ENCODE results near the gene TMEM101. TPM values are rescaled to one million over a fixed set of nuclear protein-coding genes. Genes with fewer than 3 reads are reported as not detected.

TMEM101 gene
- total and polyA plus RNA-seq, 2 of the 13 experiments (the other 11 are each of a cell fraction or from before 2014, with no cell fraction given) = 72.0 to 100 TPM

DNA sequence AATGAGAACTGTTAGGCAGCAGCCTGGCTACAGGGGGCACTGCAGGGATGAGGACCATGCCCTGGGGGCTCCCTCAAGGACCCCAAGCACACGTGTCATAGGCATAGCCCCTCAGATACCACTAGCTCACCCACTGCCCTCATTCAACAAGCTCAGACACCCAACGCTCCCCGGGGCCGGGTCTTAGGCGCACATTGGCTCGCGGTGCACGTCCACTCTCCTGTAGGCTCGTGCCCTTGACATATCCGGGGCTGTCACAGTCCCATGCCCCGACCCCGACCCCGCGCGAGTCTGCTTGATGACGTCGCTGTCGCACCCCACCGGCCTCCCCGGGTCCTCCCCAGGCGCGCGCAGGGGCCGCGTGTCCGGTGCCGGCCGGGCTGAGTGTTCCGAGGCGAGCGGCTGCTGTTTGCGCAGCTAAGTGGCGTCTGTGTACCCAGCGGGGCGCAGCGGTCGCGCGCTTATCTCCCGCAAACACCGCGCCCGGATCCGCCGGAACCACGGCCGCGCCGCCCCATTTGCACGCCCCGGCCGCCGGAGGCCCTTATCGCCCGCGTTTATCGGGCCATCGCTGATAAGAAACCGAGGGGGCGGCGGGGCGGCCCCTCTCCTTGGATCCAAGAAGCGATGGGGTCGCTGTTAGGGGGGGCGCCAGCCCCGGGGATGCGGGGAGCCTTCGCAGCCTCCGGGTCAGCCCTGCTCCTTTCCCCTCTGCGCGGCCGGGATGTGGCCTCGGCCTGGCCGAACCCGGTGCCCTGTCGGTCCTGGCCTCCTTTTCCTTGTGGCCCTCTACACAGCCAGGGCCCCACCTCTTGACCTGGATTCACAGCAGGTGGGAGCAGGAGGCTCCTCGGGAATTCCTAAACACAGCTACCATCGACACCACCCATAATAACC is 31.0 kb downstream of the TMEM101 start (continued):
- TF ChIP-seq, protein P1, sequence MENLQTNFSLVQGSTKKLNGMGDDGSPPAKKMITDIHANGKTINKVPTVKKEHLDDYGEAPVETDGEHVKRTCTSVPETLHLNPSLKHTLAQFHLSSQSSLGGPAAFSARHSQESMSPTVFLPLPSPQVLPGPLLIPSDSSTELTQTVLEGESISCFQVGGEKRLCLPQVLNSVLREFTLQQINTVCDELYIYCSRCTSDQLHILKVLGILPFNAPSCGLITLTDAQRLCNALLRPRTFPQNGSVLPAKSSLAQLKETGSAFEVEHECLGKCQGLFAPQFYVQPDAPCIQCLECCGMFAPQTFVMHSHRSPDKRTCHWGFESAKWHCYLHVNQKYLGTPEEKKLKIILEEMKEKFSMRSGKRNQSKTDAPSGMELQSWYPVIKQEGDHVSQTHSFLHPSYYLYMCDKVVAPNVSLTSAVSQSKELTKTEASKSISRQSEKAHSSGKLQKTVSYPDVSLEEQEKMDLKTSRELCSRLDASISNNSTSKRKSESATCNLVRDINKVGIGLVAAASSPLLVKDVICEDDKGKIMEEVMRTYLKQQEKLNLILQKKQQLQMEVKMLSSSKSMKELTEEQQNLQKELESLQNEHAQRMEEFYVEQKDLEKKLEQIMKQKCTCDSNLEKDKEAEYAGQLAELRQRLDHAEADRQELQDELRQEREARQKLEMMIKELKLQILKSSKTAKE (CRISPR knock-in tag; IDR thresholded peaks at IDR 0.05; ENCODE audit: borderline replicate concordance) = peak; percentile 99
- TF ChIP-seq STAG1 (CRISPR knock-in tag; IDR thresholded peaks at IDR 0.05) = no peak; the same call in 1 of the 2 replicates
- peak; percentile 98 for TF ChIP-seq CBFB (CRISPR knock-in tag; IDR thresholded peaks at IDR 0.05)
- no peak for TF ChIP-seq FOXA1 (IDR thresholded peaks at IDR 0.05)
- peak; percentile 99 for TF ChIP-seq FOXA1 (CRISPR knock-in tag; IDR thresholded peaks at IDR 0.05)
- TF ChIP-seq PRDM15 (CRISPR knock-in tag; IDR thresholded peaks at IDR 0.05) = peak; percentile 96
- no peak for TF ChIP-seq NFATC3 (CRISPR knock-in tag; IDR thresholded peaks at IDR 0.05)
- TF ChIP-seq ZNF383 (CRISPR knock-in tag; IDR thresholded peaks at IDR 0.05; ENCODE audit: borderline replicate concordance) = no peak
- TF ChIP-seq REXO4 (CRISPR knock-in tag; IDR thresholded peaks at IDR 0.05; ENCODE audit: borderline replicate concordance) = no peak
- TF ChIP-seq, protein P2, sequence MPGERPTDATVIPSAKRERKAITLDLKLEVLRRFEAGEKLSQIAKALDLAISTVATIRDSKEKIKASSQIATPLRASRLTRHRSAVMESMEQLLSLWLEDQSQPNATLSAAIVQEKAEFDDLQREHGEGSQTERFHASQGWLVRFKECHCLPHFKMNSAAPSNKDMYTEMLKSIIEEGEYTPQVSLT (CRISPR knock-in tag; IDR thresholded peaks at IDR 0.05; ENCODE audit: borderline replicate concordance, low read depth) = no peak
- no peak for TF ChIP-seq ZC3H13 (CRISPR knock-in tag; IDR thresholded peaks at IDR 0.05)
- TF ChIP-seq ZNF143 (CRISPR knock-in tag; IDR thresholded peaks at IDR 0.05) = no peak
- TF ChIP-seq ZNF768 (CRISPR knock-in tag; IDR thresholded peaks at IDR 0.05) = peak; percentile 66; the same call in 1 of the 2 replicates
- peak; percentile 10; the same call in 1 of the 2 replicates for TF ChIP-seq RAD21 (CRISPR knock-in tag; IDR thresholded peaks at IDR 0.05)
- no peak for TF ChIP-seq ZSCAN22 (CRISPR knock-in tag; IDR thresholded peaks at IDR 0.05)
- TF ChIP-seq ZNF121 (CRISPR knock-in tag; IDR thresholded peaks at IDR 0.05) = peak; percentile 30; the same call in 1 of the 2 replicates
- TF ChIP-seq EED (CRISPR knock-in tag; IDR thresholded peaks at IDR 0.05) = no peak

Data from HepG2 (cell line).